OCI-LY7 (cell line): ENCODE measurements around the gene TRMT1. TPM values are rescaled to one million over a fixed set of nuclear protein-coding genes. Genes with fewer than 3 reads are reported as not detected.

ENCODE experiments used
- BruUV-seq: library from RNA; stranded (reverse); fragments of 400-500 nt; replicated peaks from 2 replicates; lab custom pipeline; 2021; lab: Mats Ljungman, UMichigan
- CTCF ChIA-PET: fragments of 300-600 bp; sonication (Branson Sonifier 250); formaldehyde crosslinking; loops from one replicate; lab custom pipeline; 2022; ENCODE audit warnings: antibody characterized with exemption; ENCODE audit not compliant: unreplicated experiment; lab: Charles Lee
- POLR2A ChIA-PET: fragments of 300-600 bp; sonication (Branson Sonifier 250); formaldehyde crosslinking; loops from one replicate; lab custom pipeline; 2022; ENCODE audit warnings: antibody characterized with exemption; lab: Charles Lee
- DNase-seq: peaks from one replicate; pipeline ENCODE4 v3.0.0-alpha.2; 2015; ENCODE audit warnings: low spot score
- H2AFZ ChIP-seq: fragments of 200-600 bp; sonication (generic), shearing (Covaris generic); 2 replicates; pipeline ENCODE4 v1.6.1; 2014; ENCODE audit warnings: mild to moderate bottlenecking, antibody characterized with exemption, low read length, moderate library complexity
- H3K27ac ChIP-seq: fragments of 200-600 bp; sonication (generic); 2 replicates; pipeline ENCODE4 v1.5.1; 2014; ENCODE audit warnings: mixed run types, low read depth, mild to moderate bottlenecking, moderate library complexity, low read length, inconsistent platforms; ENCODE audit not compliant: poor library complexity, severe bottlenecking
- H3K36me3 ChIP-seq: fragments of 200-600 bp; sonication (generic); 2 replicates; pipeline ENCODE4 v1.6.1; 2014; ENCODE audit warnings: mild to moderate bottlenecking, antibody characterized with exemption, low read length, moderate library complexity, mixed read lengths; ENCODE audit not compliant: insufficient read depth
- H3K4me1 ChIP-seq: fragments of 200-600 bp; sonication (generic); 2 replicates; pipeline ENCODE4 v1.5.1; 2014; ENCODE audit warnings: mild to moderate bottlenecking, low read length; ENCODE audit not compliant: insufficient read depth, poor library complexity, severe bottlenecking
- H3K4me2 ChIP-seq: fragments of 200-600 bp; sonication (generic); 2 replicates; pipeline ENCODE4 v1.6.1; 2014; ENCODE audit warnings: mild to moderate bottlenecking, low read length
- H3K4me3 ChIP-seq: fragments of 200-600 bp; sonication (generic); 2 replicates; pipeline ENCODE4 v1.5.1; 2014; ENCODE audit warnings: mild to moderate bottlenecking, low read depth, low read length; ENCODE audit not compliant: poor library complexity, severe bottlenecking
- H3K79me2 ChIP-seq: fragments of 200-600 bp; sonication (generic); 2 replicates; pipeline ENCODE4 v1.6.1; 2016; ENCODE audit warnings: low read depth, mild to moderate bottlenecking, low read length, moderate library complexity, mixed read lengths; ENCODE audit not compliant: insufficient read depth
- H3K9me2 ChIP-seq: fragments of 200-600 bp; sonication (generic); 2 replicates; pipeline ENCODE4 v1.6.1; 2016; ENCODE audit warnings: mild to moderate bottlenecking, low read length, mixed read lengths; ENCODE audit not compliant: insufficient read depth
- H3K9me3 ChIP-seq: fragments of 200-600 bp; sonication (generic); 2 replicates; pipeline ENCODE4 v1.6.1; 2014; ENCODE audit warnings: mild to moderate bottlenecking, mixed run types, low read length, mixed read lengths
- H4K20me1 ChIP-seq: fragments of 200-600 bp; sonication (generic); 2 replicates; pipeline ENCODE4 v1.6.1; 2014; ENCODE audit warnings: mild to moderate bottlenecking, antibody characterized with exemption, low read length, moderate library complexity, mixed read lengths; ENCODE audit not compliant: insufficient read depth
- CTCF ChIP-seq: fragments of 200-600 bp; sonication (generic); conservative IDR thresholded peaks from 2 replicates; pipeline ENCODE4 v1.5.1; 2014; ENCODE audit warnings: mild to moderate bottlenecking, antibody characterized with exemption, low read length, moderate library complexity, mixed read lengths
- EZH2phosphoT487 ChIP-seq: fragments of 200-600 bp; sonication (generic); IDR thresholded peaks from 2 replicates; pipeline ENCODE4 v1.6.1; 2018; ENCODE audit warnings: low read depth, borderline replicate concordance, mild to moderate bottlenecking, mixed run types, antibody characterized with exemption, low read length, moderate library complexity, mixed read lengths
- intact Hi-C: fragments of 100-400 bp; cut with micrococcal nuclease; formaldehyde crosslinking; loops from one replicate; pipeline ENCODE4 v1.10.0; 2022; ENCODE audit not compliant: unreplicated experiment
- total RNA-seq, 2 experiments: library from RNA; depleted of rRNA in 1 of 2; stranded (reverse); fragments of >200 nt in 1 of 2; shearing (Covaris generic) in 1 of 2; gene quantifications; 2 replicates each; pipeline ENCODE4 v1.2.3, GENCODE V29; 2014 to 2022

TRMT1 gene
- total RNA-seq, 2 experiments from 2014 or later: 50.4 to 56.8 TPM

- Histone ChIP-seq H3K4me2 (no peak overlapping the region), H3K36me3 (no peaks in the 10 kb centered on the region), H3K9me3 (no peaks in the 10 kb centered on the region), H4K20me1 (no peaks in the 10 kb centered on the region), H3K4me1 (peaks cover under 1% of the 10 kb centered on the region), H3K27ac (no peak overlapping the region), H3K79me2 (no peaks in the 10 kb centered on the region), H2AFZ (no peak overlapping the region), H3K9me2 (no peaks in the 10 kb centered on the region), H3K4me3 (no peak overlapping the region)
- no peak for DNase-seq
- TF ChIP-seq EZH2phosphoT487 (no peak), CTCF (peak; percentile 68)
- ChIA-PET CTCF (no interaction called here), POLR2A (interaction anchor here (1.0 kb wide), 1 partner anchor 22 kb away, joined by 4 read pairs; no protein-coding TSS in a partner anchor)
- intact Hi-C loops: no loop called here
- BruUV-seq: no TSS peak
Observed at GRCh38 chr19:13082192-13083007, 34.1 kb downstream of the TRMT1 start.

- no TSS peak for BruUV-seq
- Histone ChIP-seq H3K4me3 (no peak overlapping the region), H3K4me1 (peaks cover 6% of the 10 kb centered on the region), H3K9me3 (no peaks in the 10 kb centered on the region), H3K4me2 (no peak overlapping the region), H3K27ac (no peak overlapping the region), H2AFZ (no peak overlapping the region), H3K9me2 (no peaks in the 10 kb centered on the region), H4K20me1 (no peaks in the 10 kb centered on the region), H3K36me3 (no peaks in the 10 kb centered on the region), H3K79me2 (no peaks in the 10 kb centered on the region)
- intact Hi-C loops: no loop called here
- no peak for DNase-seq
- CTCF ChIA-PET: interaction anchor here (0.5 kb wide), 1 partner anchor 17 kb away, joined by 3 read pairs; no protein-coding TSS in a partner anchor
- POLR2A ChIA-PET: no interaction called here
- TF ChIP-seq CTCF (no peak), EZH2phosphoT487 (no peak)
Observed at GRCh38 chr19:13079542-13079986, 37.0 kb downstream of the TRMT1 start.
